Fibroblast of lung (primary cell): ENCODE results near the gene ASCC3. TPM values are rescaled to one million over a fixed set of nuclear protein-coding genes. Genes with fewer than 3 reads are reported as not detected.

Experiments
- DNase-seq, 2 donors: peaks; one replicate each; pipeline versions ENCODE4 v3.0.0 to v3.0.0-alpha.2; 2010; ENCODE audit warnings: low read depth in 2 of 2
- H2AFZ ChIP-seq: 2 replicates; pipeline ENCODE4 v1.5.1; 2012; ENCODE audit warnings: low read length, control low read depth, inconsistent platforms
- H3K27ac ChIP-seq: 2 replicates; pipeline ENCODE4 v1.5.1; 2011; ENCODE audit warnings: low read length, control low read depth; ENCODE audit not compliant: insufficient read depth
- H3K27me3 ChIP-seq: 2 replicates; pipeline ENCODE4 v1.5.1; 2011; ENCODE audit warnings: mild to moderate bottlenecking, low read length; ENCODE audit not compliant: control insufficient read depth, insufficient read depth
- H3K36me3 ChIP-seq: 2 replicates; pipeline ENCODE4 v1.5.1; 2011; ENCODE audit warnings: low read length; ENCODE audit not compliant: control insufficient read depth, insufficient read depth
- H3K4me1 ChIP-seq: 2 replicates; pipeline ENCODE4 v1.5.1; 2011; ENCODE audit warnings: low read length; ENCODE audit not compliant: control insufficient read depth, insufficient read depth; ENCODE audit errors: extremely low read depth
- H3K4me2 ChIP-seq: 2 replicates; pipeline ENCODE4 v1.5.1; 2011; ENCODE audit warnings: low read length, control low read depth; ENCODE audit not compliant: insufficient read depth; ENCODE audit errors: extremely low read depth
- H3K4me3 ChIP-seq, 4 experiments: fragments of 200-600 bp in 1 of 4; sonication (generic) in 1 of 4; replicated peaks in 1 of 4; 2 replicates each; pipeline ENCODE4 v1.5.1; 2011 to 2016; ENCODE audit warnings: low read length in 4 of 4, low read depth in 3 of 4, mild to moderate bottlenecking in 3 of 4, control low read depth in 2 of 4, inconsistent platforms in 1 of 4, mixed read lengths in 1 of 4; ENCODE audit not compliant: insufficient read depth in 1 of 4; ENCODE audit errors: control extremely low read depth in 1 of 4
- H3K79me2 ChIP-seq: 2 replicates; pipeline ENCODE4 v1.5.1; 2012; ENCODE audit warnings: mild to moderate bottlenecking, low read length, inconsistent platforms; ENCODE audit not compliant: control insufficient read depth, insufficient read depth
- H3K9ac ChIP-seq: 2 replicates; pipeline ENCODE4 v1.5.1; 2011; ENCODE audit warnings: mild to moderate bottlenecking, low read length, control low read depth; ENCODE audit not compliant: insufficient read depth
- H3K9me3 ChIP-seq: 2 replicates; pipeline ENCODE4 v1.5.1; 2012; ENCODE audit warnings: low read depth, low read length; ENCODE audit not compliant: control insufficient read depth, insufficient read depth
- H4K20me1 ChIP-seq: 2 replicates; pipeline ENCODE4 v1.5.1; 2011; ENCODE audit warnings: low read length; ENCODE audit not compliant: control insufficient read depth, insufficient read depth; ENCODE audit errors: extremely low read depth
- EZH2 ChIP-seq: IDR thresholded peaks from 2 replicates; pipeline ENCODE4 v1.5.1; 2012; ENCODE audit warnings: low read length, control low read depth, mild to moderate bottlenecking; ENCODE audit errors: missing control alignments
- polyA plus RNA-seq, 2 donors: library from polyadenylated mRNA; depleted of rRNA in 1 of 2; stranded (reverse) in 1 of 2; unstranded in 1 of 2; fragments of >200 nt; gene quantifications; 2 replicates each; pipeline ENCODE4 v1.2.1, GENCODE V29; 2011 to 2012; ENCODE audit warnings: missing spikeins in 1 of 2
- total RNA-seq: library from RNA; depleted of rRNA; stranded (reverse); fragments of >200 nt; gene quantifications from 2 replicates; pipeline ENCODE4 v1.2.1, GENCODE V29; 2014
- TF ChIP-seq, protein P1 (sequence below), 2 donors: IDR thresholded peaks in 1 of 2; conservative IDR thresholded peaks in 1 of 2; 1 replicate in 1 of 2; 2 replicates in 1 of 2; pipeline ENCODE4 v1.5.1; 2011 to 2012; ENCODE audit warnings: low read length in 2 of 2, control low read depth in 1 of 2, inconsistent platforms in 1 of 2, low read depth in 1 of 2, mild to moderate bottlenecking in 1 of 2

The ASCC3 gene
- total and polyA plus RNA-seq, 2 donors (not counting 1 experiment from before 2014, with no cell fraction given): 36.2 to 75.3 TPM

DNA sequence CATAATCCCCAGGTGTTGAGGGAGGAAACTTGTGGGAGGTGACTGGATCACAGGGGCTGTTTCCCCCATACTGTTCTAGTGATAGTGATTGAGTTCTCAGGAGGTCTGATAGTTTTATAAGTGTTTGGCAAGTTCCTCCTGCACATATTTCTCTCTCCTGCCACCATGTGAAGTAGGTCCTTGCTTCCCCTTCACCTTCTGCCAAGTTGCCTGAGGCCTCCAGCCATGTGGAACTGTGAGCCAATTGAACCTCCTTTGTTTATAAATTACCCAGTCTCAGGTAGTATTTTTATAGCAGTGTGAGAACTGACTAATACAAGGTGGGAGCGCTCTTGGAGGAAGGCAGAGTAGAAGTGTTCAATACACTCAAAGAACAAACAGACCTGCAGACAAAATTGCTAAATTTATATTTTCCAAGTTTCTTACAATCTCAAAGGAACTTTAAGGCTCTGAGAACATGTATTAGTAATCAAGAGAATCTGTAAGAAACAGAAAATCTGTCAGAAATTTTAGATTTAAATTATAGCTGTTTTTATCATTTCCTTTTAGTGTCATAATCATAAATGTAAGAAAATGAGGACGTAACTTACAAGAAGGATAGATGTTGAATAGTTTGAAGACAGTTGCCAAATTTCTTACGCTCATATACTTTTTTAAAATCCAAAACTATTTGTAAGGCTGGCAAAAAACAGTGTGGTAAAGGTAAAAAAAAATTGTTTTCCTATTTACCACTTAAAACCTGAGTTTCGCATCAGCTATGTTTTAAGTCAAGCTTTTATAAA lies 77.7 kb downstream of the ASCC3 start:
- no peak for TF ChIP-seq EZH2
- TF ChIP-seq, protein P1, sequence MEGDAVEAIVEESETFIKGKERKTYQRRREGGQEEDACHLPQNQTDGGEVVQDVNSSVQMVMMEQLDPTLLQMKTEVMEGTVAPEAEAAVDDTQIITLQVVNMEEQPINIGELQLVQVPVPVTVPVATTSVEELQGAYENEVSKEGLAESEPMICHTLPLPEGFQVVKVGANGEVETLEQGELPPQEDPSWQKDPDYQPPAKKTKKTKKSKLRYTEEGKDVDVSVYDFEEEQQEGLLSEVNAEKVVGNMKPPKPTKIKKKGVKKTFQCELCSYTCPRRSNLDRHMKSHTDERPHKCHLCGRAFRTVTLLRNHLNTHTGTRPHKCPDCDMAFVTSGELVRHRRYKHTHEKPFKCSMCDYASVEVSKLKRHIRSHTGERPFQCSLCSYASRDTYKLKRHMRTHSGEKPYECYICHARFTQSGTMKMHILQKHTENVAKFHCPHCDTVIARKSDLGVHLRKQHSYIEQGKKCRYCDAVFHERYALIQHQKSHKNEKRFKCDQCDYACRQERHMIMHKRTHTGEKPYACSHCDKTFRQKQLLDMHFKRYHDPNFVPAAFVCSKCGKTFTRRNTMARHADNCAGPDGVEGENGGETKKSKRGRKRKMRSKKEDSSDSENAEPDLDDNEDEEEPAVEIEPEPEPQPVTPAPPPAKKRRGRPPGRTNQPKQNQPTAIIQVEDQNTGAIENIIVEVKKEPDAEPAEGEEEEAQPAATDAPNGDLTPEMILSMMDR (conservative IDR thresholded peaks at IDR 0.05 in 1 of 2, IDR thresholded peaks at IDR 0.05 in 1 of 2; ENCODE audit: low read depth in 1 of 2, low read length in 2 of 2): no peak

DNA sequence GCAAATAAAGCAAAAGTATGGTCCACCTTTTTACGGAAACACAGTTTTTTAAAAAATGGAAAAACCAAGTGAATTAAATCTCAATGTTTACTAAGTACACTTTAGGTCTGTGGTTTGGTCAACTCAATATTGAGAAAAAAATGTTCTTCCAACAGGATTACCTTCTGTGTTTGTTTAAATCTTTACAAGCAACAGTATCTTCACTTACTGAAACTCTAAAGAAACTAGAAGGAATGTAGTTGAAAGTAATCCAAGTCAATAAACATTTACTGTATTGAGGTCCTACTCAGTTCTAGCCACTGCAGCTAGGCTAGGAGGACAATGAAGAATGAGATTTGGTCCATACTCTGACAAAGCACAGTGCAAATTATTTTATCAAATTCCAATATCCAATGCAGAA lies 80.1 kb downstream of the ASCC3 start:
- no peak overlapping the region for H3K4me3 ChIP-seq
- H3K36me3 ChIP-seq: no peaks in the 10 kb centered on the region
- H3K79me2 ChIP-seq: no peaks in the 10 kb centered on the region
- no peak for DNase-seq
- no peaks in the 10 kb centered on the region for H3K4me1 ChIP-seq
- H3K27ac ChIP-seq: no peak overlapping the region
- no peaks in the 10 kb centered on the region for H3K9me3 ChIP-seq
- no peaks in the 10 kb centered on the region for H3K27me3 ChIP-seq
- no peaks in the 10 kb centered on the region for H4K20me1 ChIP-seq
- H3K9ac ChIP-seq: no peak overlapping the region
- H2AFZ ChIP-seq: no peak overlapping the region
- H3K4me2 ChIP-seq: no peak overlapping the region
- TF ChIP-seq, protein P1 (conservative IDR thresholded peaks at IDR 0.05 in 1 of 2, IDR thresholded peaks at IDR 0.05 in 1 of 2; ENCODE audit: low read depth in 1 of 2, low read length in 2 of 2): no peak
- no peak for TF ChIP-seq EZH2

More for the DNA sequence above, 77.7 kb downstream of the ASCC3 start:
- no peak for DNase-seq
- Histone ChIP-seq H3K36me3 (no peaks in the 10 kb centered on the region), H3K27me3 (no peaks in the 10 kb centered on the region), H3K4me1 (no peaks in the 10 kb centered on the region), H3K27ac (no peak overlapping the region), H3K9ac (no peak overlapping the region), H2AFZ (no peak overlapping the region), H3K4me3 (no peak overlapping the region), H4K20me1 (no peaks in the 10 kb centered on the region), H3K9me3 (no peaks in the 10 kb centered on the region), H3K4me2 (no peak overlapping the region), H3K79me2 (peaks cover 3% of the 10 kb centered on the region)

DNA sequence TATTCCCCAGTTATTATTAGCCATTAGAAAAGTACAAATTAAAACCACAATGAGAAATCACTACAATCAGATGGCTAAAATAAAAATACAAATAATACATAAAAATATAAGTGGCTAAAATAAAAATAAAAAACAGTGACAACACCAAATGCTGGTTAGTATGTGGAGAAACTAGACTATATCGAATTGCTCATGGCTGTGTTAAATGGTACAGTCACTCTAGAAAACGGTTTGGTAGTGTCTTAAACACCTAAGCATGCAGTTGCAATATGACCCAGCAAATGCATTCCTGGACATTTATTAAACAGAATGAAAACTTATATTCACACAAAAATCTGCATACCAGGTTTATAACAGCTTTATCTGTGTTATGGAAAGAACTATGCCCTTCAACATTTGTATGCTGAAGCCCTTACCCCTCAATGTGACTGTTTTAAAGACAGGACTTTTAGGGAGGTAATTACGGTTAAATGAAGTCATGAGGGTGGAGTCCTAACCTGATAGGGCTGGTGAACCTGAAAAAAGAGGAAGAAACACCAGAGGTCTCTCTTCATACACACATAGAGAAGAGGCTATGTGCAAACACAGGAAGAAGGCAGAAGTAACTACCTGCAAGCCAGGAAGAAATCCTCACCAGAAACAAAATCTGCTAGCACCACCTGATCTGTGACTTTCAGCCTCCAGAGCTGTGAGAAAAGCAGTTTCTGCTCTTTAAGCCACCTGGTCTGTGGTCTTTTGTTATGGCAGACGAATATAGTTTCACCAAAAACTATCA lies 84.9 kb downstream of the ASCC3 start:
- H3K9me3 ChIP-seq: no peaks in the 10 kb centered on the region
- TF ChIP-seq, protein P1 (conservative IDR thresholded peaks at IDR 0.05 in 1 of 2, IDR thresholded peaks at IDR 0.05 in 1 of 2; ENCODE audit: low read depth in 1 of 2, low read length in 2 of 2): no peak
- no peak for TF ChIP-seq EZH2
- H3K27ac ChIP-seq: no peak overlapping the region
- no peak overlapping the region for H3K9ac ChIP-seq
- H3K79me2 ChIP-seq: no peaks in the 10 kb centered on the region
- no peak overlapping the region for H3K4me2 ChIP-seq
- H3K27me3 ChIP-seq: no peaks in the 10 kb centered on the region
- no peaks in the 10 kb centered on the region for H3K36me3 ChIP-seq
- DNase-seq: no peak
- no peaks in the 10 kb centered on the region for H4K20me1 ChIP-seq
- H2AFZ ChIP-seq: no peak overlapping the region
- no peaks in the 10 kb centered on the region for H3K4me1 ChIP-seq
- H3K4me3 ChIP-seq: no peak overlapping the region
